Adrenal gland (tissue), 12 donors: ENCODE measurements around the gene SYCE3. TPM values are rescaled to one million over a fixed set of nuclear protein-coding genes. Genes with fewer than 3 reads are reported as not detected.

ENCODE experiments used
- DNase-seq, 7 donors: peaks; one replicate each; pipeline ENCODE4 v3.0.0-alpha.2; 2019 to 2020
- H3K27ac ChIP-seq, 5 donors: fragments of 200-600 bp; sonication (generic) in 4 of 5; 1 replicate in 3 of 5; 2 replicates in 2 of 5; pipeline versions ENCODE4 v1.5.1 to v1.8.0; 2016 to 2020; ENCODE audit warnings: mild to moderate bottlenecking in 1 of 5
- H3K27me3 ChIP-seq: fragments of 200-600 bp; 2 replicates; pipeline ENCODE4 v1.8.0; 2021
- H3K36me3 ChIP-seq, 2 donors: fragments of 200-600 bp; replicated peaks in 1 of 2; 1 replicate in 1 of 2; 2 replicates in 1 of 2; pipeline versions ENCODE4 v1.5.1 to v1.8.0; 2018 to 2022
- H3K4me1 ChIP-seq, 2 donors: fragments of 200-600 bp; replicated peaks in 1 of 2; 1 replicate in 1 of 2; 2 replicates in 1 of 2; pipeline versions ENCODE4 v1.5.1 to v1.8.0; 2018 to 2021
- H3K4me3 ChIP-seq, 4 donors: fragments of 200-600 bp; sonication (generic) in 3 of 4; one replicate each; pipeline ENCODE4 v1.5.1; 2016 to 2018
- H3K9me3 ChIP-seq, 3 donors: fragments of 200-600 bp; sonication (generic) in 1 of 3; replicated peaks in 1 of 3; 1 replicate in 2 of 3; 2 replicates in 1 of 3; pipeline versions ENCODE4 v1.5.1 to v1.8.0; 2016 to 2021
- CTCF ChIP-seq, 6 experiments: fragments of 450-650 bp in 4 of 6; fragments of 200-600 bp in 2 of 6; sonication (generic) in 1 of 6; IDR thresholded peaks; 1 replicate in 5 of 6; 2 replicates in 1 of 6; pipeline versions ENCODE4 v1.5.1 to v1.8.0; 2016 to 2021; ENCODE audit warnings: antibody characterized with exemption in 6 of 6, mild to moderate bottlenecking in 2 of 6, moderate library complexity in 1 of 6
- POLR2A ChIP-seq, 2 donors: fragments of 450-650 bp; IDR thresholded peaks; one replicate each; pipeline ENCODE4 v1.6.1; 2017; ENCODE audit warnings: antibody characterized with exemption in 2 of 2, mild to moderate bottlenecking in 2 of 2, moderate library complexity in 1 of 2
- WGBS, 4 donors: extraction: QIAGEN DNeasy Blood & Tissue Kit in 2 of 4; methylation state at CpG; one replicate each; pipeline versions ENCODE4 v1.1.5 to v1.1.7; 2013 to 2017; 5-methylcytosine and 5-hydroxymethylcytosine counted together
- intact Hi-C, 2 donors: fragments of 100-400 bp; cut with DNase I; formaldehyde crosslinking; loops; one replicate each; pipeline versions ENCODE4 v1.14.1 to v1.15.0; 2022 to 2023
- polyA plus RNA-seq, 3 donors: library from polyadenylated mRNA; stranded (reverse); fragments of 200-250 nt in 2 of 3; fragments of 350-450 nt in 1 of 3; fragmentation: Illumina TruSeq in 1 of 3; extraction: RNeasy Lipid Tissue Mini Kit (QIAGEN cat#74804) in 1 of 3; gene quantifications; one replicate each; pipeline ENCODE4 v1.2.3, GENCODE V29; 2013 to 2014
- total RNA-seq, 9 donors: library from RNA; depleted of rRNA in 4 of 9; stranded (reverse); fragments of >200 nt in 4 of 9; fragments of 120-200 nt in 1 of 9; fragmentation: NEBNext Ultra II Directional in 1 of 9; extraction: Animal tissue kit (Norgen Biotek cat#: 25700) in 1 of 9; gene quantifications; one replicate each; pipeline versions ENCODE4 v1.1.0 to v1.2.4, GENCODE V29; 2013 to 2023
- donor health status: healthy with polysubstance abuse.
- donor health status: Bipolar disorder and iron deficiency.
- donor health status: DM: yes; HTN: yes; CAD: no.
- donor health status: DM: no; HTN: no; CAD: no.
- donor health status: DM: no; HTN: no; CAD: no.
- donor health status: DM: yes; HTN: yes; CAD: no.

SYCE3 gene
- total and polyA plus RNA-seq, 12 donors: 0.57 to 7.2 (median 0.87) TPM; not detected in 5

DNA sequence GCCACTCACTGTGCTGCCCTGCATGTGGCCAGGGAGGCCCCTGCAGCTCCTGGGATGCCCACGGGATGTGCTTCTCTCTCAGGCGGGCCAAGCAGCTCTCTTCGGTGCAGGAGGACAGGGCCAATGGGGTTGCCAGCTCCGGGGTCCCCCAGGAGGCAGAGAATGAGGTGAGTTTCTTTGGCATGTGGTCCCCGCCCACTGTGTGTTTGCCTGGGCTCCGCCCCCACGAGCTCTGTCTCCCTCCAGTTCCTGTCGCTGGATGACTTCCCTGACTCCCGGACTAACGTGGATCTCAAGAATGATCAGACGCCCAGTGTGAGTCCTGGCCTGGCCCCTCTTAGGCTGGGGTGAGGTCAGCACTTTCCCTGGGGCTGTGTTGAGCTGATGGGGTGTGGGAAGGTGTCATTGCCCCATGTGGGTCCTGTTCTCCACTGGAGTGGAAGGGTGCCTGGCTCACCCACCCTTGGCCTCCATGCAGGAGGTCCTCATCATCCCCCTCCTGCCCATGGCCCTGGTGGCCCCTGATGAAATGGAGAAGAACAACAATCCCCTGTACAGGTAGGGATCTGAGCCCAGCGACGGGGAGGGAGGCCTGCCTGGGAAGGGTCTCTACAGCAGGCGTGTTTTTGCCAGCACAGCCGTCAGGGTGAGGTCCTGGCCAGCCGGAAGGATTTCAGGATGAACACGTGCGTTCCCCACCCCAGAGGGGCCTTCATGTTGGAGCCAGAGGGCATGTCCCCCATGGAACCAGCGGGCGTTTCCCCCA lies 45.0 kb downstream of the SYCE3 start:
- DNase-seq: no peak
- no peaks in the 10 kb centered on the region for H3K27me3 ChIP-seq
- H3K27ac ChIP-seq: no peak overlapping the region
- intact Hi-C loops: no loop called here
- H3K36me3 ChIP-seq: peaks cover 0 to 40% of the 10 kb centered on the region in 2 donors
- no peaks in the 10 kb centered on the region for H3K4me1 ChIP-seq
- TF ChIP-seq CTCF (IDR thresholded peaks at IDR 0.05) (no peak), POLR2A (IDR thresholded peaks at IDR 0.05) (no peak)
- H3K9me3 ChIP-seq: no peaks in the 10 kb centered on the region
- 86 to 91% (median 90%) methylated on average over 9 to 20 of the region's 20 CpGs for WGBS, 4 donors
- no peak overlapping the region for H3K4me3 ChIP-seq

GRCh38 chr22:50516891-50517290 lies 45.8 kb downstream of the SYCE3 start:
- no peak overlapping the region for H3K27ac ChIP-seq
- peaks cover 0 to 32% of the 10 kb centered on the region in 2 donors for H3K36me3 ChIP-seq
- intact Hi-C loops: no loop called here
- no peaks in the 10 kb centered on the region for H3K4me1 ChIP-seq
- TF ChIP-seq POLR2A (IDR thresholded peaks at IDR 0.05) (no peak), CTCF (IDR thresholded peaks at IDR 0.05) (no peak)
- H3K27me3 ChIP-seq: no peaks in the 10 kb centered on the region
- 78 to 85% (median 83%) methylated on average over 15 to 16 of the region's 16 CpGs for WGBS, 4 donors
- no peak for DNase-seq
- H3K4me3 ChIP-seq: no peak overlapping the region
- no peaks in the 10 kb centered on the region for H3K9me3 ChIP-seq

DNA sequence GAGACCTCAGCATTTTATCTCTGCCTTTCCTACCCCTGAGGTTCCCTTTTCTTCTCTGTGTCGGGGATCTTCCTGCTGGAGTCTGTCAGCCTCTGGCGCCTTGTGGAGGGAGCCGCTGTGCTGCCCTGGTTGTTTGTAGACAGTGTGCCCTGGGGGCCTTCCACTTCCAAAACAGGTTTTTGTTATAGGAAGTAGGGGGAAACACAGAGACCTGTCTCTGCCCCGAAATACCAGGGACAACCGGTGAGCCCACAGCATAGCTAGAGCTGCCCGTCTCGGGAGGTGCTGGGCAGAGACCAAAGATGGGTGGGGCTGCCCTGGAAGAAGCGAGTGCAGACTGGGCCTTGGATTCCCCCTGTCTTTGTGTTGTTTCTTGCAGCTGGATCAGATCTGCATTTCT lies 46.7 kb downstream of the SYCE3 start:
- peaks cover 0 to 28% of the 10 kb centered on the region in 2 donors for H3K36me3 ChIP-seq
- 89 to 99% (median 95%) methylated on average over 6 to 8 of the region's 8 CpGs for WGBS, 4 donors

GRCh38 chr22:50513175-50513574 lies 49.5 kb downstream of the SYCE3 start:
- no peak overlapping the region for H3K4me3 ChIP-seq
- peaks cover 0 to 9% of the 10 kb centered on the region in 2 donors for H3K36me3 ChIP-seq
- no peak for DNase-seq
- H3K9me3 ChIP-seq: no peaks in the 10 kb centered on the region
- TF ChIP-seq POLR2A (IDR thresholded peaks at IDR 0.05) (no peak), CTCF (IDR thresholded peaks at IDR 0.05) (no peak)
- no peak overlapping the region for H3K27ac ChIP-seq
- H3K27me3 ChIP-seq: no peaks in the 10 kb centered on the region
- intact Hi-C loops: no loop called here
- H3K4me1 ChIP-seq: peaks cover 0 to 11% of the 10 kb centered on the region in 2 donors
- WGBS, 4 donors: 90 to 96% (median 94%) methylated on average over 8 to 15 of the region's 15 CpGs

More for the DNA sequence above, 46.7 kb downstream of the SYCE3 start:
- no peaks in the 10 kb centered on the region for H3K9me3 ChIP-seq
- no peak for TF ChIP-seq POLR2A (IDR thresholded peaks at IDR 0.05)
- TF ChIP-seq CTCF (IDR thresholded peaks at IDR 0.05): no peak
- H3K4me1 ChIP-seq: no peaks in the 10 kb centered on the region
- H3K27me3 ChIP-seq: no peaks in the 10 kb centered on the region
- no peak for DNase-seq
- intact Hi-C loops: no loop called here
- H3K27ac ChIP-seq: no peak overlapping the region
- no peak overlapping the region for H3K4me3 ChIP-seq
